T-helper 2 cell treated with Interferon-gamma antibody and Interleukin-4, amounts not matched to agents 5 μg/mL and 100 μg/mL, for 36 hours (primary cell): ENCODE measurements around the gene MRAP.

Source experiments
- DNase-seq: peaks from one replicate; pipeline ENCODE4 v3.0.0; 2021; ENCODE audit warnings: low spot score
- H3K27ac Mint-ChIP-seq: one replicate; pipeline ENCODE4 v1.8.0; 2021; ENCODE audit warnings: mild to moderate bottlenecking, mixed read lengths
- H3K27me3 Mint-ChIP-seq: one replicate; pipeline ENCODE4 v1.8.0; 2021; ENCODE audit warnings: low read depth, mixed read lengths
- H3K36me3 Mint-ChIP-seq: one replicate; pipeline ENCODE4 v1.8.0; 2021; ENCODE audit warnings: low read depth, mixed read lengths
- H3K4me1 Mint-ChIP-seq: one replicate; pipeline ENCODE4 v1.8.0; 2021; ENCODE audit warnings: low read depth, mixed read lengths
- H3K4me3 Mint-ChIP-seq: one replicate; pipeline ENCODE4 v1.8.0; 2022; ENCODE audit warnings: mild to moderate bottlenecking, moderate library complexity, mixed read lengths
- H3K9me3 Mint-ChIP-seq: one replicate; pipeline ENCODE4 v1.8.0; 2021; ENCODE audit warnings: mixed read lengths

MRAP gene

GRCh38 chr21:32353002-32353711 lies 54.5 kb downstream of the MRAP start:
- Mint-ChIP-seq H3K27ac (no peak overlapping the region), H3K36me3 (peaks cover 47% of the 10 kb centered on the region), H3K4me3 (no peak overlapping the region), H3K27me3 (no peaks in the 10 kb centered on the region), H3K9me3 (no peaks in the 10 kb centered on the region), H3K4me1 (no peaks in the 10 kb centered on the region)
- no peak for DNase-seq

- Mint-ChIP-seq H3K36me3 (peaks cover 58% of the 10 kb centered on the region), H3K4me3 (no peak overlapping the region), H3K27me3 (no peaks in the 10 kb centered on the region), H3K27ac (no peak overlapping the region), H3K9me3 (no peaks in the 10 kb centered on the region), H3K4me1 (no peaks in the 10 kb centered on the region)
- DNase-seq, result no peak
These were observed 58.3 kb downstream of the MRAP start for GRCh38 chr21:32356874-32357395.

GRCh38 chr21:32359719-32360260 lies 61.1 kb downstream of the MRAP start:
- Mint-ChIP-seq H3K4me3 (no peak overlapping the region), H3K27ac (peak overlapping the region; percentile 58), H3K27me3 (no peaks in the 10 kb centered on the region), H3K36me3 (peaks cover 44% of the 10 kb centered on the region), H3K9me3 (no peaks in the 10 kb centered on the region), H3K4me1 (no peaks in the 10 kb centered on the region)
- no peak for DNase-seq

GRCh38 chr21:32360401-32360975 lies 61.8 kb downstream of the MRAP start:
- H3K36me3 Mint-ChIP-seq, result peaks cover 43% of the 10 kb centered on the region

More at GRCh38 chr21:32360401-32360975, 61.8 kb downstream of the MRAP start:
- DNase-seq, result no peak
- H3K4me3 Mint-ChIP-seq, result no peak overlapping the region
- no peaks in the 10 kb centered on the region for H3K4me1 Mint-ChIP-seq
- no peaks in the 10 kb centered on the region for H3K9me3 Mint-ChIP-seq
- no peak overlapping the region for H3K27ac Mint-ChIP-seq
- no peaks in the 10 kb centered on the region for H3K27me3 Mint-ChIP-seq
